NB4 (cell line): ENCODE measurements around the gene ASF1B.

Source experiments
- MYC ChIP-seq: IDR thresholded peaks from 2 replicates; pipeline ENCODE4 v1.6.1; 2011; ENCODE audit warnings: low read depth, low read length
- POLR2A ChIP-seq: IDR thresholded peaks from 2 replicates; pipeline ENCODE4 v1.6.1; 2011; ENCODE audit warnings: mild to moderate bottlenecking; ENCODE audit not compliant: insufficient read length; ENCODE audit errors: extremely low read depth
- TF ChIP-seq, protein P1 (sequence below): IDR thresholded peaks from one replicate; pipeline ENCODE4 v1.5.1; 2012; ENCODE audit warnings: low read depth, low read length

DNA sequence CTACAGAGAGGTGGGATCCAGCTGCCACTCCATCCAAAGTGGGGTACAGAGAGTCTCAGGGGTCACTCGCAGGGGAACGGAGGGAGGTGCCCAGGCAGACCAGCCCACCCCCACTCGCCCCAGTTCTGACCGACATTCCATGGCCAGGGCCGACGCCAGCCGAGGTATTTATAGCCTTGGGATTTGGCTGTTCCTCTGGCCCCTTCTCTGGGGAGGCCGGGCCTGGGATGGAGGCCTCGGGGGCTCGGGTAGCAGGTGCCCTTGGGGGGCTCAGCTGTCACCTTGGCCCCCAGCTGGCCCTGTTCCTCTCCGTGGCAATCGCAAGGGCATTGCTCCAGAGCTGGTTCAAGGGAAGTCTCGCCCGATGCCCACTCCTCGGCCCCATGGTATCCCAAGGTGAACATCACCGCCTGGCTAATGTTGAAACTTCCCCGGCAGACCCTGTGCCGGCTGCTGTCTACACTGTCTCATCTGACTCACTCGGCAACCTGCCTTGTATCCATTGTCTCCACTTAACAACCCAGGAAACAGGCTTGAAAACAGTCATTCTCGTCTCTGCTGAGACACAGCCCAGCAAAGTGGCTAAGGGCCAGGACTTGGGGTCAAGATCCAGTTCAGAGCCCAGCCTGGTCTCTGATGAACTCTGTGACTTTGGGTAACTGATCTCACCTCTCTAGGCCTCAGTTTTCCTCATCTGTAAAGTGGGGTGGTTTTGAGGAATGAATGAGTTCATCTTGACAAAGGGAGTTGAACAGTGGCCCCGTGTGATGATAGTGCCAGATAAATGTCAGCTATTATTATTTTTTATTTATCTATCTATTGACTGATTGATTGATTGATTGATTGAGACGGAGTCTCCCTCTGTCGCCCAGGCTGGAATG lies 28.6 kb downstream of the ASF1B start:
- TF ChIP-seq, protein P1, sequence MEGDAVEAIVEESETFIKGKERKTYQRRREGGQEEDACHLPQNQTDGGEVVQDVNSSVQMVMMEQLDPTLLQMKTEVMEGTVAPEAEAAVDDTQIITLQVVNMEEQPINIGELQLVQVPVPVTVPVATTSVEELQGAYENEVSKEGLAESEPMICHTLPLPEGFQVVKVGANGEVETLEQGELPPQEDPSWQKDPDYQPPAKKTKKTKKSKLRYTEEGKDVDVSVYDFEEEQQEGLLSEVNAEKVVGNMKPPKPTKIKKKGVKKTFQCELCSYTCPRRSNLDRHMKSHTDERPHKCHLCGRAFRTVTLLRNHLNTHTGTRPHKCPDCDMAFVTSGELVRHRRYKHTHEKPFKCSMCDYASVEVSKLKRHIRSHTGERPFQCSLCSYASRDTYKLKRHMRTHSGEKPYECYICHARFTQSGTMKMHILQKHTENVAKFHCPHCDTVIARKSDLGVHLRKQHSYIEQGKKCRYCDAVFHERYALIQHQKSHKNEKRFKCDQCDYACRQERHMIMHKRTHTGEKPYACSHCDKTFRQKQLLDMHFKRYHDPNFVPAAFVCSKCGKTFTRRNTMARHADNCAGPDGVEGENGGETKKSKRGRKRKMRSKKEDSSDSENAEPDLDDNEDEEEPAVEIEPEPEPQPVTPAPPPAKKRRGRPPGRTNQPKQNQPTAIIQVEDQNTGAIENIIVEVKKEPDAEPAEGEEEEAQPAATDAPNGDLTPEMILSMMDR, result no peak
- TF ChIP-seq MYC, result no peak
- no peak for TF ChIP-seq POLR2A
